HG03196 (cell line): Measurements from ENCODE around the gene CHAD.

Experiments
- ATAC-seq: cut with Tn5 transposase; IDR thresholded peaks from one replicate; pipeline ENCODE4 v1.9.1; 2021; ENCODE audit not compliant: unreplicated experiment

CHAD gene

DNA sequence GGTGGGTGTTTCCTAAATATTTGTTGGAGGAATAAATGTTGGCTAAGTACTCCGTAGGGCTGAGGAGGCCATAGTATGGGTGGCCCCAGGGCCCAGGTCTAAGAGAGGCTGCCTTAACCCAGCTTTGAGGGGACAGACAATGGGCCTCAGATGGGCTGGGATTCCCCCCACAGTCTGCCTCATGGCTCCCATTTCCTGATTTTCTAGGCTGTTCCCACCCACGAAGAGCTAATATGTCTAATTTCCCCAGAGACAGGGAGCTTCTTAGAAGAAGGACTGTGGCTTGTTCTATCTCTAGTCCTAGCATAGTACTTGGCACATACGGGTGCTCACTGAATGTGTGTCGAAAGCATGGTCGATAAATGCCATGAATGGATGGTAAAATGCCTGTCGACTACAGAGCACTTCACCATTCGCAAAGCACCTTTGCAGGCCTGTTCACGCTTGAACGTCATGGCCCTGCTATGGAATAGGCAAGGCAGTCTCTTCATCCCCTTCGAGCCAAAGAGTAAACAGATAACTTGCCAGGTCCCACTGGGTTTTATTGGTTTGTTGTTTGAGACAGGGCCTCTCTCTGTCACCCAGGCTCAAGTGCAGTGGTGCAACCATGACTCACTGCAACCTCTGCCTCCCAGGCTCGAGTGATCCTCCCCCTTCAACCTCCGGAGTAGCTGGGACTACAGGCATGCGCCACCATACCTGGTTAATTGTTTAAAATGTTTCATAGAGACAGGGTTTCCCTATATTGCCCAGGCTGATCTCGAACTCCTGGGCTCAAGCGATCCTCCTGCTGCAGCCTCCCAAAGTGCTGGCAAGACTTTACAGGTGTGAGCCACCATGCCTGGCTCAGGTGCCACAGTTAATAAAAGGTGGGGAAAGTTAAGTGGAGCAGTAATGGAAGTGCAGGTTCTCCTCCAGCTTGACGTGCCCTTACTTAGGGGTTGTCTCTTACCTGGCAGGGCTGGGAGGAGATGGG is 9.7 kb downstream of the CHAD start:
- no peak for ATAC-seq

DNA sequence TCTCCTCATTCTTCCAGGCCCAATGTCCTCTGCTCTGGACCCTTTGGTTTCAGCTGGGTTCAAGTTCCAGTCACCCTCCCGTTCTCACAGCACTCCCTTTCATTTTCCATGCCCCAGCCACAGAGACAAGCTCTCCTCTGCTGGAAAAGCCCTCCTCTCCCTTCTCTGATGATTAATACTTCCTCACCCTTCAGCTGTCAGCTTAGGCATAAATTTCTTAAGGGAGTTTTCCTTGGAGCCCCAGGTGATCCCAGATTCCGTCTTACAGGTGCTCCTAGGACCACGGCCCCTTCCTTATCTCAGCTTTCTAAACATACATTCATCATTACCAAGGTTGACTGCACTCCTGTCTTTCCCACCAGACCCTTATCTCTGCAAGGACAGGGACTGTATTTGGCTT is 10.4 kb downstream of the CHAD start:
- no peak for ATAC-seq

DNA sequence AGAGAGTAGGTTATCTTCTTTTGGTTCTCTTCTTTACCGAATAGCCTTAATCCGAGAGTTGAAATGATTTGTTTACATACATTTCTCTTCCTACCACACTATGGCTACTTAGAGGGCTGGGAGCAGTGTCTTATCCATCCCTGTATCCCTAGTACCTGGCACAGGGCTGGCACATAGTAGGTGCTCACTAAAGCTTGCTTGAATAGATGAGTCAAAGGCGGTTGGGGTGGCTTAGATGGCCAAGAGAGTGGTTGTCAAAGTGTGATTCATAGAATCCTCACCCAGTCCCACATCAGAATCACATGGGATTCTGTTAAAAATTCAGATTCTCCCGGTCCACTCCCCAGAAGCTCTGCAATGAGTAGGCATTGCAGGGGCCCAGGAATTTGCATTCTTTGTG is 11.1 kb downstream of the CHAD start:
- no peak for ATAC-seq

DNA sequence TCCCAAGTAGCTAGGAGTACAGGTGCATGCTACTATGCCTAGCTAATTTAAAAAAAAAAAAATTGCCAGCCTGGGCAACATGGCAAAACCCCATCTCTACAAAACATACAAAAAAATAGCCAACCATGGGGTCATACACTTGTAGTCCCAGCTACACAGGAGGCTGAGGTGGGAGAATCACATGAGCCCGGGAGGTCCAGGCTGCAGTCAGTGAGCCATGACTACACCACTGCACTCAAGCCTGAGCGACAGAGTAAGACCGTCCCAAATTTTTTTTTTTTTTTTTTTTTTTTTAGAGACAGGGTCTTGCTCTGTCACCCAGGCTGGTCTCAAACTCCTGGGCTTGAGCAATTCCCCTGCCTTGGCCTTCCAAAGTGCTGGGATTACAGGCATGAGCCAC is 14.8 kb downstream of the CHAD start:
- ATAC-seq, result no peak

DNA sequence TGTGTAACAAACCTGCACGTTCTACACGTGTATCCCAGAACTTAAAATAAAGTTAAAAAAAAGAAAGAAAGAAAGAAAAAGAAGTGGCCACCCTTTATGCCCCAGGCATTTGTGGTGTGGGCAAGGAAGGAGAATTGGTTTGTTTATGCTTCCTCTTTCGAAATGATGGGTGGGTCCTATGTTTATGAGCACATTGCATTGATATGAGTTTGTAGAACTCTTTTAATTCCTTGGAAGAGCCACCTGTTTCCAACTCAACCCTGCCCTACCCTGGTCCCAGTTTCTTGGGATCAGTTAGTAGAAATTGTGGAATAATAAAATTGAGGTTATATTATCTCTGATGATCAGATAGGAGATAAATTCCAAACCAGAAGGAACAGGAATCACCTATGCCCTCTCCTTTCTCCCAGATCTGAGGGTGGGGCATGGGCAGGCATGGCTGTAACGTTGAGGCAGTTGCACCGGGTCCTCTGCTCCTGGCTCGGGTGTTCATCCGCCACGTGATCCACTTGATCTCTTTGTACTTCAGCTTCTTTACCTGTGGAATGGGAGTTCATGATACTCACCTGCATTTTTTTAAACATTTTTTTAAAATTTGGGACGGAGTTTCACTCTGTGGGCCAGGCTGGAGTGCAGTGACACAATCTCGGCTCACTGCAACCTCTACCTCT is 15.9 kb downstream of the CHAD start:
- ATAC-seq, result no peak

DNA sequence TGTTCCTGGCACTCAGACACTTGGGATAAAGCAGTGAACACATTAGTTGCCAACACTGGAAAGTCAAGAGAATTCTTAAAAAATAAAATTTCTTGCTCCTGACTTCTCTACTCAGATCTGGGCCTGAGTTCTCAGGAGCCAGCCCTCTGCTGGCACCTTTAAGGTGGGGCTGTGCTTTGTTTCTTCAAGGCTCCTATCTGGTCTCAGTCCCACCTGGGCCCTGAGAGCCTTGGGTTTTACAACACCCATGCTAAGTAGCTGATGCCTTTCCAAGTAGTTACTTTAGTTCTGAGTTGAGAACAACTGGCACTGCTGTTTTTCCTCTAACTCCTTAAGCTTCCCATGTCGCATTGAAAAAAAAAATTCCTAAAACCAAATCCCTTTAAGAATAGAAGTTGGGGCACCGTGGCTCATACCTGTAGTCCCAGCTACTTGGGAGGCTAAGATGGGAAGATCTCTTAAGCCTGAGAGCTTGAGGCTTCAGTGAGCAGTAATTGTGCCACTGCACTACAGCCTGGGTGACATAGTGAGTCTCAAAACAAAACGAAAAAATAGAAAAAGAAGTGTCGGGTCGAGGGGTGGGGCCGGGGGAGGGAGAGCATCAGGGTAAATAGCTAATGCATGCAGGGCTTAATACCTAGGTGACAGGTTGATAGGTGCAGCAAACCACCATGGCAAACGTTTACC is 16.6 kb downstream of the CHAD start:
- no peak for ATAC-seq

DNA sequence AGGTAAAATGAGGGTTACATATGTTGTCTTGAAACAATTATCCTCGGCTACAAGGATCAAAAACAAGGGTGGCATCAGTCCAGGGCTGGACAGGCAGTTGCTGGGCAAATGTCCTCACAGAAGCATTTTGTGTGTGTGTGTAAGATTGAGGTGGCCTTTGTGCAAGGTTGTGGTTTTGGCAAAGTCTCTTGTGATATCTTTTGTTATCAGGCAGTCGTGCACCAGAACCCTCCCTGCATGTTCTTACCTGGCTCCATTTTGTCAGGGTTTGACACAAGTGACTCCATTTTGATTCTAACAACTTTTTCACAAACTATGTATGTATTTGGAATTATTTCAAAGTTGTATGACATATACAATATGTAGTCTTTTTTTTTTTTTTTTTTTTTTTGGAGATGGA is 20.0 kb downstream of the CHAD start:
- ATAC-seq, result no peak

DNA sequence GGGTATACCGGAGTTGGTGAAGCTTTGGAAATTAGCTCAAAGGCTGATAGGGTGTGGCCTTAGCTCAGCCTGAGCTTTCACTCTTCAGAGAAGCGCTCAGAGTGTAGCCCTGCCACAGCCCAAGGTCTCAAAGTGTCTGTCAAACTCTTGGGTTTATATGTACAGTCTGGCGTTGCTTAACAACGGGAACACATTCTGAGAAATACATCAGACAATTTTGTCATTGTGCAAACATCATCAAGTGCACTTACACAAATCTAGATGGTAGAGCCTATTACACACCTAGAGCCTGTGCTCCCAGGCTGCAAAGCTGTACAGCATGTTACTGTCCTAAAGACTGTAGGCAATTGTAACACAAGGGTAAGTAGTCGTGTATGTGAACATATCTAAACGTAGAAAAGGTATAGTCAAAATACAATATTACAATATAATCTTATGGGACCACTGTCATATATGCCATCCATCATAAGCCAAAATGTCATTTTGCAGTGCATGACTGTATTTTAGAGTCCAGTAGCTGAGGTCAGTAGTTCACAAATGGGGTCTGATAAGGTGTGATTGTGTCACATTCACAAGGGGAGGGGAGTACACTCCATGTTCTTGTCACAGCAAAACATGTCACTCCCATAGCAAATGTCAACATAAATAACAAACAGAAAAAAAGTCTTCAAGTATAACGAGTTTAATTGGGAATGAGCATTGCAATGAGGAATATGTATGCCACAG is 20.6 kb downstream of the CHAD start:
- no peak for ATAC-seq

DNA sequence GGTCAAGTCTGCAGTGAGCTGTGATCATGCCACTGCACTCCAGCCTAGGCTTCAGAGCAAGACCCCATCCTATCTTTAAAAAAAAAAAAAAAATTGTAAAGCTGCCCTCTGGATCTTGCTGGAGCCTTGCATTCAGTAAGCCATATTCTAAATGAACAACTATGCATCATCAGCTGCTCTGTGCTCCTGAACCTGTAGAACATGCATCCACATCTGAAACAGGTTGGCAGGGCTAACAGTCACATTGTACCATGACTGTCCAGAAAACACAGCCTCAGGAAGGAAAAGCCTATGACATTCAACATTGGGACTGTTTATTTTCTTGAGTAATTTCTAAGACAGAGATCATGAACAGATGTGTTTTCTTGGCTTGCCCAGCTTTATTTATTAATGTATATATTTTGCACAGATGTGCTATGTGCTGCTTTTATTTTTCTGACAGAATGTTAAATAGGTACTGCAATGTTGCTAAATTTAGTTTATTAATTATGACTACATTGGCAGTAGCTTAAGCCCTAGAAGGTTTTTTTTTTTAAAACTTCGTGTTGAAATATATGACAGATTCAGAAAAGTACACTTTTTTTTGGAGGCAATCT is 22.9 kb downstream of the CHAD start:
- no peak for ATAC-seq

DNA sequence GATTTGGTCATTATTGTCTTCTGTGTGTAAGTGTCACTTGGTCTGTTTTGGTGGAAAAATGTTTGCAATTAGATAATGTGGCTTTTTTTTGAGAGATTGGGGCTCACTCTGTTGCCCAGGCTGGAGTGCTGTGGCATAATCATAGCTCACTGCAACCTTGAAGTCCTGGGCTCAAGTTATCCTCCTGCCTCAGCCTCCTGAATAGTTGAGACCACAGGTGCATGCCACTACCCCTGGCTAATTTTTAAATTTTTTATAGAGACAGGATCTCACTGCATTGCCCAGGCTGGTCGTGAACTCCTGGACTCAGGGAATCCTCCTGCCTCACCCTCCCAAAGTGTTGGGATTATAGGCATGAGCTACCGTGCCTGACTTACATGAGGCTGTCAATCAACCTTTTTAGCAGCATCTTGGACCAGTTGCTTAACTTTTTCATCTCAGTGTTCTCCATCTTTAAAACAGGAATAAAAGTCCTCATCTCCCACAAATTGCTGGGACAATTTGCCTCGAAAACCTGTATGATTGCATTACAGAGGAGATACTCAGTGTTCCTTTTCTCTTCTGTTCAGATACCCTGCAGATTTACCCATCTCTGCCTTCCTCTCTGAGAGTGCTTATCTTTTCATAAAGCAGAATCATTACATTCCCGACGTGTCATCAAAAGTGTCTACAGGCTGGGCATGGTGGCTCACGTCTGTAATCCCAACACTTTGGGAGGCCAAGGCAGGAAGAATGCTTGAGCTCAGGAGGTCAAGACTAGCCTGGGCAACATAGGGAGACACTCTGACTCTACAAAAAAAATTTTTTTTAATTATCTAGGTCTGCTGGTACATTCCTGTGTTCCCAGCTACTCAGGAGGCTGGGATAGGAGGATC is 23.6 kb downstream of the CHAD start:
- no peak for ATAC-seq

DNA sequence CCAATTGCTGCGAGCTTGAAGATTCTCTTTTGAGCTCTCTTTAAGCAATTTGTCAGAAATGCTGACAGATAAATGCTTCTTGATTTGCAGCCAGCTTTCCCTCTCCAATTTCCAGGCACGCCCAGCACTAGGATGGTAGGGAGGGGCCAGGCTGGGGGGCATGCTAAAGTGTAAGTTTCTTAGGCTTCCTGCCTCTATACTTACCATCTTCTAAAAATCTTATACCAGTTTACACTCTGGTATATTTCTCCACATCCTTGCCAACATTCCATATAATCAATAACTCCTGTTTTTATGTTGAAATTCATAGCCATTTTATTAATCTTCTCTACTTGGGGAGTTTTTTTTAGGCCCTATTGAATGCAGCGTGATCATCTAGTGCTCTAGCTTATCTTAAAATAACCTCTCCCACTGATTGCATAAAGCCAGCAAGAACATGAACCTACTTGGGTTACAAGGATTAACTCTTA is 25.1 kb downstream of the CHAD start:
- ATAC-seq, result no peak

DNA sequence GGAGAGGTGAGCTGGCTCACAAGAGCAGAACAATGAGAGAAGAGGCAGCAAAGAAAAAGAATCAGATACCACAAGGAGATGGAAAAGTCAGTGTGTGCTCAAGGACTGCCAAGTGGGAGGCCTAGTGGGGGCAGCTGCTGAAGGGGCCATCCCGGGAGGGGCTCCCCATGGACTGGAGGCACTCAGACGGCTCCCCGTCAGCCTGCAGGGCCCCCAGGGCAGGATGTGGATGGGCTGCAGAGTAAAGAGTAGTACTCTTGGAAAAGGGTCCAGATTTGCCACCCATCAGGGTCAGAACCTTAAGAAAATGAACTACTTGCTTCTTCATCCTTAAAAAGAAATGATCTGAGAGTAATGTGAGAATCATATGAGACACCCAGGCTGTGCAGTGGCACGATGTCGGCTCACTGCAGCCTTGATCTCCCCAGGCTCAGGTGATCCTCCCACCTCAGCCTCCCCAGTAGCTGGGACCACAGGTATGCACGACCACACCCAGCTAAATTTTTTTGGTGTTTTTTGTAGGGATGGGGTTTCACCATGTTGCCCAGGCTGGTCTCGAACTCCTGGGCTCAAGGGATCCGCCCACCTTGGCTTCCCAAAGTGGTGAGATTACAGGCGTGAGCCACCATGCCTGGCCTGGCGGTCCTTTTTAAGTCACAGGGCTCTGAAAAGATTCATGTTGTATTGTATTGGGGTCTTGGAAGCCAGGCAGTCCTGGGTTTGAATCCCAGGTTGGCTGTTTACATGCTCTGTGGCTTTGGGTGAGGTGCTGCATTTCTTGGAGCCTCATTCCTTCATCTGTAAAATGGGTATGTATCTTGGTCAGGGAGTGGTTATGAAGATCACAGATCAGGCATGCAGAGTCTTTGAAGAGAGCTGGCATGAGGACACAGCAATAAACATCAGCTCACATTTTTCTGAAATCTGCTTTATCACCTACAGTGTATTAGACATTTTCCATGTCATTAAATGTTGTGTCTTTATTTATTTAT is 27.5 kb downstream of the CHAD start:
- no peak for ATAC-seq

DNA sequence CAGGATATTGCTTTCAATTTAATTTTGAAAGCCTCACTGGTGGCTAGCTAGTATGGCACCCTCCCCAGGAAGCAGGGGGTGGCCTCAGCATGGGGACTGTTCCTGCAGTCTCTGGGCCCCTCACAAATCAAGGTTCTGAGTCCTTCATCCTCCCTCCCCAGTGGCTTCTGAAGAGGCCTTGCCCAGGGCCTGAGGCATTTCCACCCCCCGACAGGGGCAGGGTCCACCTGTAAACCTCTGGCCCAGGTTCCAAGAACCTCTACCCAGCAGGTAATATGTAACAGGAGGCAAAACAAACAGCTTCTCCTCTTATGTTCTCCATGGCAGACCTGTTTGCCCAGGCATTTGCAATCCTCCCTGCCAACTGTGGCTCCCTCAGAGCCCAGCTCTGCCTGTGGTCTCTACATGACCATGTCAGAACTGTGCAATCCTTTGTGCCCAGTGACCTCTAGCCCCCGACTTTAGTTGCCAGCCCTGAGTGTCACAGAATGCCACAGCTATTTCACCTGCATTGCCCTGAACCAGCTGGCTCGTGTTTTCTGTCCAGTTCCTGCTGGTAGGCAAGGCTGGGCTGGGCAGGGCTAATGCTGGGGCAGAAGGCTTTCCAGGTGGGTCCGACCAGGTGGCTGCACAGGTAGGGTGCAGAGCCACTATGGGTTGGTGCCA is 28.4 kb downstream of the CHAD start:
- no peak for ATAC-seq

DNA sequence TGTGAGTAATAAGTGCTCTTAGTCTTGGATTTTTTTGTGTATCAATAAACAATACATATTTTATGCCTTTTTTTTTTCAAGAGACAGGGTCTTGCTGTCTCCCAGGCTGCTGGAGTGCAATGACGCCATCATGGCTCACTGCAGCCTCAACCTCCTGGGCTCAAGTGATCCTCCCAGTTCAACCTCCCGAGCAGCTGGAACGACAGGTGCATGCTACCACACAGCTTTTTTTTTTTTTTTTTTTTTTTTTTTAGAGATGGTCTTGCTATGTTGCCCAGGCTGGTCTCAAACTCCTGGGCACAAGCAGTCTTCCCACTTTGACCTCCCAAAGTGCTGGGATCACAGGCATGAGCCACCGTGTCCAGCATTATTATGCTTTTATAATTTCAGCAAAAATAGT is 29.7 kb downstream of the CHAD start:
- no peak for ATAC-seq

DNA sequence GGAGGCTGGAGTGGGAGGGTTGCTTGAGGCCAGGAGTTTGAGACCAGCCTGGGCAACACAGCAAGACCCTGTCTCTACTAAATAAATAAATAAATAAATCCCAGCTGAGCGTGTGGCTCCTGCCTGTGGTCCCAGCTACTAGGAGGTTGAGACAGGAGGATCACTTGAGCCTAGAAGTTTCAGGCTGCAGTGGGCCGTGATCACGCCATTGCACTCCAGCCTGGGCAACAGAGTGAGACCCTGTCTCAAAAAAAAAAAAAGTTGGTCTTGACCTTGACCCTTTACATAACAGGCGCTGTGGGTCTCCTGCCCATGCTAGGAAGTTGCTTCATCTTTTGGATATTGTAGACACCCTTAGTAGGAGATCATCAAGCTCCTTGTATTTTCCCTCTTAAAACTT is 31.3 kb downstream of the CHAD start:
- ATAC-seq, result no peak

DNA sequence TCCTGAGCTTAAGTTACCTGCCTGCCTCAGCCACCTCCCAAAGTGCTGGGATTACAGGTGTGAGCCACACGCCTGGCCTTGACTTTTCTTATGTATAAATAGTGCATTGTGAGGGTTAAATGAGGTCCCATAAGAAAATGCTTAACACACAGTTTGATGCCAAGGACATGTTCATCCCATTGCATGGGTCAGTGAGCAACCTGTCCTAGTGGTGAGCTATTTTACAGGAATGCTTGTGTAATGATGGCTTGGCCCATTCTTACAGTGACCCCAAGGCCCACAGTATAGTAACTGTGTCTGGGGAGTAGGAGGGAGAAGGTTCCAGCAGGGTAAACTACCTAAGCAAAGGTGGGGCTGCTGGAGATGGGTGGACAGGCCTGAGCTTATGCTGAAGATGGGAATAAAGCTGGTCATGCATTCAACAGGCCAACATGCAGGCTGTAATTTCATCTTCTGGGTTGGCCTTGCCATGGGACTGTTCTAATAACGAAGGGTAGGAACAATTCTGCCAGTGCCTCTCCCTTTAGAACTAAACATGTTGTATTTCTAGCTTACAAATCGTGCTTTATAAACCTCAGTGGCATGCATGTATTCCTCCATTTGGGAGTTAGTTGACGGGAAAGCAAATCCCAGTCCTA is 36.4 kb downstream of the CHAD start:
- ATAC-seq, result no peak

DNA sequence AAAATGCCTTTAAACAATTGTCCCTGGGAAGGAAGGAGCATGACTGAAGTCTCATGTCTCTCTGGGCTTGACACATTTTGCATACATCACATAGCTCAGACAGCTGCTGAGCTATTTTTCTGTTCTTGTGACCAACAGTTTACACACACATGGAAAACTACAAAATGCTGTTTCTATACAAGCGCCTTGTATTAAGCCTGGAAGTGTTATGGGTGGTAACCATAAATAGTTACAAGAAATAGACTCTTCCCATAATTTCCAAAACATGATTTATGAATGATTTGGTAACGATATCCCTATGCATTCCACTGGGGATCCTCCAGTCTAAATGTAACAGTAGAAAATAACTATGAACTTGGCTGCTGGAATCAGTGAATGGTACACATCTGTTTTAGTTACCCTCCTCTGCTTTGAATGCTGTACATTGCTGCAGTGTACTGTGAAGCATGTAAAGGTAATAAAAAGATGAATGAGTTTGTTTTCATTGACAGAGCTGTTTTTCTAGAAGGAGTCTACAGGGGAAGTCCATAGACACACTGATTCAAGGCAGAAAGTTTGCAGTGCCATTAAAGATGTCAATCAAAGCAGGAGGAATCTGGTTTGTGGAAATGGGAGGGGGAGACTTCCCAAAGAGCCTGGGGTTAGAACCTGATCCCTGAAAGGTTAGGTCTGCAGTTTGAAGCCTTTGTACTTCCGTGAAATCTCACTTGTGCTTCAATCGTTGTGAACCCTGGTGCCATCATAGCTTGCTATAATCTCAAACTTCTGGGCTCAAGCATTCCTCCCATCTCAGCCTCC is 37.7 kb downstream of the CHAD start:
- ATAC-seq, result no peak
